KOPT-K1 (cell line): ENCODE results near the gene NKX6-2.

Source experiments
- H3K27ac ChIP-seq: fragments of 200-600 bp; sonication (generic); 2 replicates; pipeline ENCODE4 v1.5.1; 2016; ENCODE audit warnings: antibody characterized with exemption, mild to moderate bottlenecking, low read depth, low read length; ENCODE audit not compliant: poor library complexity, severe bottlenecking
- H3K36me3 ChIP-seq: fragments of 200-600 bp; sonication (generic); 2 replicates; pipeline ENCODE4 v1.5.1; 2017; ENCODE audit warnings: antibody characterized with exemption, mild to moderate bottlenecking, low read length, moderate library complexity; ENCODE audit not compliant: insufficient read depth
- H3K9me3 ChIP-seq: fragments of 200-600 bp; sonication (generic); 2 replicates; pipeline ENCODE4 v1.5.1; 2017; ENCODE audit warnings: antibody characterized with exemption, low read length, mild to moderate bottlenecking; ENCODE audit not compliant: insufficient read depth, poor library complexity, severe bottlenecking

Gene NKX6-2

DNA sequence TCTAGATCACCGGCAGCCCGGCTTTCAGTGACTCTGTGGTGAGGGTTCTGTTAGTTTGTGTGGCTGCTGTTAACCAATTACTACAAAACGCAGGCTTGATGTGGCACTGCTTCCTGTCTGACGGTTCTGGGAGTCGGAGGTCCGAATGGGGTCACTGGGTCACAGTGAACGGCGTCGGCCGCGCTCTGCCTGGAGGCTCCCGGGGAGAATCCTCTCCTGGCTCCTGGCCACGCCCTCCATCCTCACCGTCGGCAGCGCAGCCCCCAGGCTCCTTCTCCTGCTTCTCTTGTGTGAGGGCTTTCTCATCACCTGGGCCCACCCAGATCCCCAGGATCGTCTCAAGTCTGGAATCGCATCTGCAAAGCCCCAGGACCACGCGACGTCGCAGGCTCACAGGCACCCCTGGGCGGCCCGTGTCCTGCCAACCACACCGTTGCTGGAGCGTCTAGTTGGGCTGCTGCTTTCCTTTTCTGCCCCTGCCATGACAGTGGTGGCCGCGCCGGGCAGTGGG lies 31.8 kb upstream of the NKX6-2 start:
- Histone ChIP-seq H3K36me3 (no peaks in the 10 kb centered on the region), H3K27ac (no peak overlapping the region), H3K9me3 (peaks cover 10% of the 10 kb centered on the region)

DNA sequence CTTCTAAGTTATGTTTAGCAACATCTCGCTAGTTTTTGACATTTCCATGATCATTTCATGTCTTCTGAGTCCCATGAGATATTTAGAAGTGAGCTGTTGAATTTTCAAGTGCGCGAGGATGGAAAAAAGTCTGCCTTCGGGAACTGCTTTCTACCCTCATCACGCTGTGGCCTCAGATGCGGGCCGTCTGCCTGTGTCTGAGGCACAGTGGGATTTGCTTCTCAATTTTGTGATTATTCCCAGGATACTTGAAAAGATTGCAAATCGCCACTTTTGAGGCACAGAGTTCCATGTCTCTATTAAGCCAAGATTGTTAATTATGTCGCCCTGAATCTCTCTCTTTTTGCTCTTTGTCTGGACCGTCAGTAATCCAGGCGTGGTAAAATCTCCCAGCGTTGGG lies 30.8 kb upstream of the NKX6-2 start:
- H3K36me3 ChIP-seq: no peaks in the 10 kb centered on the region

DNA sequence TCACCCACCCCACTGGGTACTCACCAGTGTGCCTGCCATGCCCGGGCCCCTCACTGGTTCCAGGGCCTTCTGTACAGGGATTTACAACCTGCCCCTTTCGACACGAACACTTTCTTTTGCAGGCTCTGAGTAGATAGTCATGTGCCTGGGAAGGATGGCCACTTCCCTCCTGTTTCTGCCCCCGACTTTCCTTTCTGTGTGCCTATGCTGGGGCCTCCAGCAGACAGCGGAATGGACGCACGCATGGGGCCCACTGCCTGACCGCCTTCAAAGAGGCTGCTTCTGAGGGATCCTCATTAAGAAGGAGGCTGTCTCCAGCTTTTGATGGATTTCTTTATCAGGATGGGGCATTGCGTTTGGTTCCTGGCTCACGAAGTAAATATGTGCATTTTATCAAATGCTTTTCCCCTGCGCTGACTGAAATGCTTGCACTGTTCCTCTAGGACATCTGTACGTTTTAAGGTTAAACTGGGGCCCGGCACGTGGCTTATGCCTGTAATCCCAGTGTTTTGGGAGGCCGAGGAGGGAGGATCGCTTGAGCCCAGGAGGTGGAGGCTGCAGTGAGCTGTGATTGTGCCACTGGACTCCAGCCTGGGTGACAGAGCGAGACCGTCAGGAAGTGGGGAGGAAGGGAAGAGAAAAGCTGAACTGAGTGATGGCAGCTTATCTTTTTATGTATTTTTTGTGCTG lies 29.4 kb upstream of the NKX6-2 start:
- H3K27ac ChIP-seq: no peak overlapping the region
- H3K36me3 ChIP-seq: no peaks in the 10 kb centered on the region
- no peaks in the 10 kb centered on the region for H3K9me3 ChIP-seq

More for the DNA sequence above, 30.8 kb upstream of the NKX6-2 start:
- Histone ChIP-seq H3K27ac (no peak overlapping the region), H3K9me3 (peaks cover 3% of the 10 kb centered on the region)

DNA sequence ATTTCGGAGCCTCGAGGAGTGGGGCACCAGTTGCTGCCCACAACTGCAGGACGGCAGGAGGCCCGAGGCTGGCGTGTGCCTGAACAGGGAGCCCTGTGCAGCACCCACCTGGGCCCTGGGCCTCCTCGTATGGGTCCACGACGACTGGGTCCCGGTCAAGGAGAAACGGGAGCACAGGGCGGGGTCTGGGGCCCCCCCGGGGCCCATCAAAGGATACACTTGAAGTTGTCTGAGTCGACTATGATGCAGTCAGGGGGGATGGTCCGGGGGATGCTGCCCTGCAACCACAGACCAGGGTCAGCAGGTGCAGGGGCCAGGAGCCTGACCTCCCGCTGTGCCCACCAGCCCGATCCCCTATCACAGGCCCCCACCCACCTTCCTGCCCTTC lies 28.5 kb upstream of the NKX6-2 start:
- no peak overlapping the region for H3K27ac ChIP-seq
- H3K9me3 ChIP-seq: no peaks in the 10 kb centered on the region
- H3K36me3 ChIP-seq: no peaks in the 10 kb centered on the region

DNA sequence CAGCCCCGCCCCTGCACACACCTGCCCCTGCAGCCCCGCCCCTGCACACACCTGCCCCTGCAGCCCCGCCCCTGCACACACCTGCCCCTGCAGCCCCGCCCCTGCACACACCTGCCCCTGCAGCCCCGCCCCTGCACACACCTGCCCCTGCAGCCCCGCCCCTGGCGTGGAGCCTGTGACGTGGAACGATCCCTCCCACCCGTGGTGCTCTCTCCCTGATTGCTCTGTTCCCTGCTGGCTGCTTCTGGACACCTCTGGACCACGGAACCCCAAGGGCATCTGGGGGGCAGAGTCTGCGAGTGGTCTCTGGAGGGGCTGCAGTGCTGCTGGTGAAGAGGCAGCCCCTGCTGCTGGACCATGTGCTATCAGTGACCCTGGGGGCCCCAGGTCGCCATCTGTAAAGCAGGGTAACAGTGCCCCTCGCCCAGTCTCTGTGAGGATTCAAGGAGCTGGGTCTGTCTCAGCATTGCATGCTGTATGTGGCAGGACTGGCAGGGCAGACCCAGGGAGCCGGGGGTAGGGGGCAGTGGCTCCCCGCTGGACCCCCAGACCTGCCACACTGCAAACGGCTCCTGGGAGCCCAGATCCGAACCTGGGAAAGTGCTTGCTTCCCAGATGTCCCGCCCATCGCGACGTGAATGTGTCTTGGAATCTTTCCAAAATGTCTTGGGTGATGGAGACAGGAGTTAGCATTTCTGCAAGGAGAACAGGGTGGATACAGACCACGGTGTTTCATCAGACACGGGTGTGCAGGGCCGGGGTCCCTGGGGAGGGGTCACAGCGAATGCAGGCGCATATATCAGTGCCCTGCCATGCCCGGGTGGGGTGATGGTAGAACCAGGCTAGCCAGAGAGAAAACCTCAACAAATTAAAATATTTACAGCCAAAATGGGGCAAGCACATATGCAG lies 27.9 kb upstream of the NKX6-2 start:
- Histone ChIP-seq H3K36me3 (no peaks in the 10 kb centered on the region), H3K9me3 (no peaks in the 10 kb centered on the region), H3K27ac (no peak overlapping the region)

DNA sequence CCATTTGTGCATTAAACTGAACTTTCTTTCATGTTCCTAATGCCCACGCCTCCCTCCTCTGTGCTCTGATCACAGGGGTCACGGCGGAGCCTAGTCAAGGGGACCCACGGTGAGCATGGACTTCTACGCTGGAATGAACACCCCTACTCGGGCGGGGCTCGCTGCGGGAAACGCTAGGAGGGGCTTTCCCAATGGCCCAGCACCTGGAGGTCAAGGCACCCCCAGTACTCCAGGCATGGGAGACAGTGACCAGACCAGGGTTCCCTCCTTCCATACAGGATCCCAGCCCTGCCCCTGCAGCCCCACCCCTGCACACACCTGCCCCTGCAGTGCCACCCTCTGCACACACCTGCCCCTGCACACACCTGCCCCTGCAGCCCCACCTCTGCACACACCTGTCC lies 27.1 kb upstream of the NKX6-2 start:
- no peaks in the 10 kb centered on the region for H3K36me3 ChIP-seq
- no peak overlapping the region for H3K27ac ChIP-seq
- no peaks in the 10 kb centered on the region for H3K9me3 ChIP-seq

DNA sequence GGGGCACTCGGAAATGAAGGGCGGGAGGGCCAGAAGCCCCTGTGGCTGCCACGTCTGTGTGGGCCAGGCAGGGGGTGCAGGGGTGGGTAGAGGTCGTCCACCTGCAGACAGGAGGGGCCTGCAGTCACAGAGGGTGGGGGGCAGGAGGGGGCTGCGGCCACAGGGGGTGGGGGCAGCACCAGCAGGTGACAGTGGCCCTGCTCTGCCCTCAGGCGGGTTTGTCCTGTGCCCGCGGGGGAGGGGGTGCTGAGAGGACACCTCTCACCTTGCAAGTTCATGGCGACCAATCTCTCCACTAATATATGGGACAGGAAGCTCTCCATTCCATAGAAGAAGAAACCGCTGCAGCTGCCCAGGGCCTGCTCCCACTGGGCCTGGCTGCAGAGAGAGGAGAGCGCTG lies 26.6 kb upstream of the NKX6-2 start:
- no peaks in the 10 kb centered on the region for H3K36me3 ChIP-seq
- no peak overlapping the region for H3K27ac ChIP-seq
- H3K9me3 ChIP-seq: no peaks in the 10 kb centered on the region

DNA sequence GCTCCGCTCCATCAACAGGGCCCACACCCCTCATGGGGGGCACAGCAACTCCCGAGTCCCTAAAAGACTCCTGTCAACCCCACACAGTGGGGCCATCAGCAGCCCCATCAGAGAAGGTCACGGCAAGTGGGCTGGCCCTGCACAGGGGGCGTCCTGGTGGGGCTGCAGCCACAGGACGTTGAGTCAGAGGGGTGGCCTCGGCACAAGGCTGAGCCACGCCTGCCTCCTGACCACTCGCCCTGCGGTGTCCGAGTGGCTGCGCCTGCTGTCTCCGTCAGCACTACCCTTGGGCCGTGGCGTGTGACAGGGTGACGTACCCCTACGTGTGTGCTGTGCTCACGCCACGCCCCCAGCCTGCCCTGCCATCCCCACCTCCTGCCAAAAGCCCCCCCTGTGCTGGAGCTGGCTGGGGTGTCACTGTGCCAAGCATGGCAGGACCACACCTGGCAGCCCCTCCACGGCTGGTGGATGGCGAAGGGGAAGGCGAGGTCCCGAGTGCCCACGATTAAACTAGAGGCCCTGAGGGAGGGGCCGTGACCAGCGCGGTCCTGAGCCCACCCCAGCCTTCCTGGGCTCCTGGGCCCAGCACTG lies 26.0 kb upstream of the NKX6-2 start:
- Histone ChIP-seq H3K27ac (no peak overlapping the region), H3K36me3 (no peaks in the 10 kb centered on the region), H3K9me3 (no peaks in the 10 kb centered on the region)

DNA sequence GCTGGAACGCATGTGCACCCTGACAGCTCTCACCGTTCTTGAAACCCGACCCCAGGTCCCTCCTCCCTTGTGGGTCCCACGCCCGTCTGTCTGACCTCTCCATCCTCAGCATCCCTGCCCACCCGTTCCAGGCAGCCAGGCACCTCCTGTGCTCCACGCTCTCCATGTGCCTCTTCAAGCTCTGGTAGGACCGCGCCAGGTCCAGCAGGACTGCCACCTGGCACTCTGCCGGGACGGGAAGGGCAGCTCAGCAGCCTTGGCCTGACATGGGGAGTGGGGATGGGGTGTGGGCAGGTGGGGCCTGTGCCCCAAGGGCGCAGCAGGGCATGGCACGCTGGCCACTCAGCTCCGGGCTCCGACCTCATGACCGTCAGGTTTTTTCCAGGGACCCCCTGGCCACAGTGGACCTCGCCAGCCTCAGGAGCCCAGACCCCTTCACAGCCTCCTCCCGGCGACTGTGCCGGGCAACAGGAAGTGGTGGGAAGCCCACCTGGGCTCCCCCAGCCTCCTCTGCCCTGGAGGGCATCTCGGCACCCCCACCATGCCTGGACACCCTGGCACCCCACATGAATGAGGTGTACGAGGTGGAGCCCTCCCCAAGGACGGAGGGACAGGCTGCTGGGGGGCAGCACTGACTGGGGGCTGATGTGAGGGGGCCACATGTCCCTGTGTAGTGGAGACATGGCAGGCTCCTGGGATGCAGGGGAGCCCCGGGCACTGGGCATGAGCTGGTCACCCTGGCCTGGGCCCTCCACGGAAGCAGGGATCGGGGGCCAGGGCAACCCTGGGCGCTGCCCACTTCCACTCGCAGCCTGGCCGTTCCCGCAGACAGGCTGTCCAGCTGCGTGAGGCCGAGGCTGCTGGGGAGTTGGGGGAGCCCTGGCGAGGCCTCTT lies 25.1 kb upstream of the NKX6-2 start:
- H3K36me3 ChIP-seq: no peaks in the 10 kb centered on the region
- H3K27ac ChIP-seq: no peak overlapping the region
- no peaks in the 10 kb centered on the region for H3K9me3 ChIP-seq

DNA sequence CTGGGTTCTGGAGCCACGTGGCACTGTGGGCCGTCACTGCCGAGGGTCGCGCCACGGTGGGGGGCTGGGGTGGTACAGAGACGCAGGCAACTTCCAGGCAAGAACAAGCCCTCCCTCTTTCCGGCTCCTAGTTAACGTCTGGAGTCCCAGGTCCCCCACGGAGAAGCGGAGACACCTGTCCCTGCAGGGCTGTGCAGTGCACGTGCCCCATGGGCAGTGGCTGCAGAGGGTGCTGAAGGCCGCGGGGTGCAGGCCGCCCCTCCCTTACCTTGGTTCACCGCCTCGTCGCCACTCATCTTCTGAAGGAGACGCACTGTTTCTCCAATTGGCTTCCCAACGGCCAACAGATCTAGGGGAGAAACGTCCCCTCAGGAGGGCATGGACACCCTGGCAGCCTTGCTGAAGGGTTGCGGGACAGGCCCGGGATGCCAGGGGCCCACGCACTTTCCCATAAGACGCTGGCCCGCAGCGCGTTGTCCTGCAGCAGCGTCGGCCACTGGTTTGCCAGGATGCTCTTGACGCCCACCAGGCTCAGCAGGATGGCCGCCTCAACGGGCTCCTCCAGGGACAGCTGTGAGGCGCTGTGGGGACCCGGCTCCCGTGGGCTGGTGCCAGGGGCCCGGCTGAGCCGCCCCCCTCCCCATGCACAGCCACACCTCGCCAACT lies 24.3 kb upstream of the NKX6-2 start:
- no peak overlapping the region for H3K27ac ChIP-seq
- no peaks in the 10 kb centered on the region for H3K9me3 ChIP-seq
- no peaks in the 10 kb centered on the region for H3K36me3 ChIP-seq

DNA sequence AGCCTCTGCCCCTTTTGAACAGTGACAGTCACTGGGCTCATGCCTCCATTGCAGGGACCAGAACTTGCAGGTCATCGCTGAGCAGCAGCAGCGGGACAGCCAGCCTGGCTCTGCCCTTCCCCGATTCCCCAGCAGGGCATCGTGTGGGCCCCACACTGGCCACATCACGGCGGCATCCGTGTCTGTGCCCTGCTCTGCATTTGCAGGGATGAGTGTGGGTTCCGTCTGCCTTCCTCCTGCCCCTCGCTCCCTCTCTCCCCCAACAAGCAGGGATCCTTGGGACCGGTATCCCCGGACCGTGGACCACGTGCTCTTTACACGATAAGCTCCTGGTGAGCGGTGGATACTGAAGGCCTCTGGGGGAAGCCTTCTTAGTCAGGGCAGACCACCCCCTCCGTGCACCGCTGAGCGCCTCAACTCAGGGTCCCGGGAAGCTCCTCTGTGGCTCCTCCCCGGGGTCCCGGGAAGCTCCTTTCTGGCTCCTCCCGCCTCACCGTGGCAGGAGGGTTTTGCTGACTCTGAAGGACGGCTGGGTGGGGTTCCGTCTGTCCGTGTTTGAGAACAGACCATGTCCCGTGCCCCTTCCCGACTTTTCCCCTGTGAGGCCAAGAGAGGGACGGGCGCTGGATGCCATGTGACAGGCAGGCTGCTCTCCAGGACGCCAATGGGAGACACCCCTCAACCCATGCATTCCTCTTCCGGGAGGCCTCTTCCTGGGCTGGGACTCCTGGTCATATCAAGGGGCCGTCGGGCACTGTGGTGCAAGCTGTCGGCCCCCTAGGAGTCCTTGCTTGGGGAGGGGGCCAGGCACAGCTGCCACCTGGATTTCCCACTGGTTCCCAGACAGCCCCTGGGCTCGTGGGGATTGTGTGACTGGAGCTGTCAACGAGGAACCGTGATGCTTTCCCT lies 23.5 kb upstream of the NKX6-2 start:
- H3K36me3 ChIP-seq: no peaks in the 10 kb centered on the region
- no peak overlapping the region for H3K27ac ChIP-seq
- no peaks in the 10 kb centered on the region for H3K9me3 ChIP-seq

DNA sequence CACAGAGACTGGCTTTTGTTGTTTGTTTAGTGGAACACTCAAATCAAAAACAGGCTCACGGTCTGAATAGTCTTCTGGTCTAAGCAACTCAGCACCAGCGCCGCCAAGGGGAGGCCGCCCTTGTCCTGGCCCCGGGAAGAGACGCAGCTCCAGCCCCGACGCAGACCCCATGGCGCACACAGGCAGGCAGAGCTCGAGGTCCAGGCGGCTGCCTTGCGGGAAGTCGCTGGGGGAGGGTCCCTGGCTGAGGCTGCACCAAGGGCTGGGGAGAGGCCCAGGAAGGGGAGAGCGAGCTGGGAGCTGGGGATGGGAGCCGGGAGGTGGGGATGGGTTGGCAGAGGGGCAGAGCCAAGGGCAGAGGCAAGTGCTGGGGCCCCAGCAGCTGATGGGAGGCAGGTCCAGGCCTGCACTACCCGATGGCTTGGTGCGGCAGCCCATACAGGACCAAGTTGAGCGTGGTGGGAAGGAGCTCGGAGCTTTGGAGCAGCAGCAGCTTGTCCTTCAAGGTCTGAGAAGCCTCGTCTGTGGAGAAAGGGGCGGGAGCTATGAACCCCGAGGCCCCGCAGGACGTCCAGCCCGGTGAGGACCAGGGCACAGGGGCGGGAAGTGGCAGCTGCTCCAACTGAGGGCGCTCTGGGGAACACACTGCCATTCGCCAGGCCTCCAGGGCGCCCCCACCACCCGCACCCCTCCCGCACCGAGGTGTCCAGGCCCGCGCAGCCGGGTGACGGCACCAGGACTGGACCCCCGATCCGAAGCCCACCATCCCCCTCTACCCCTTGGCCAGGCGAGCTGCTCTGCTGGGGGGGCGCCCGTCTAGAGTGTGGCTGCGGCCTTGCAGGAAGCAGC lies 22.7 kb upstream of the NKX6-2 start:
- Histone ChIP-seq H3K9me3 (no peaks in the 10 kb centered on the region), H3K27ac (no peak overlapping the region), H3K36me3 (no peaks in the 10 kb centered on the region)

DNA sequence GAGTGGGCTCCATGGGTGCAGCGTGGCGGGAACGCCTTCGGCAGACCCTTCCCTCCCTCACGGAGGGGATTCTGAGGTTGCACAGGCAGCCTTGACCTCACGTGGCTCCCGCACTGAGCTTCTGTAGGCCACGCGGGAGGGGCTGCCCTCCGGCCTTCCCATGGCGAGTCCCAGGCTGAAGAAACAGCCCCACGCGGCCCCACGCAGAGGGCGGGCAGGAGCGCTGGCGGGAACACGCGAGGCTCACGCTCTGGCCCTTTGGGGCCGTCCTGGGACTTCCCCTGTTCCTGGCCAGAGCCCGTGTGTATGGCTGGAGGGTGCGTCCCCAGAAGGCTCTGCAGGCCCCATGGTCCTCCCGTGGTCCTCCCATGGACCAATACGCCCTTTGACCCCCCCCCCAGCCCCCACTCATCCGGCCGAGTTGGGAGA lies 21.7 kb upstream of the NKX6-2 start:
- no peaks in the 10 kb centered on the region for H3K36me3 ChIP-seq
- no peak overlapping the region for H3K27ac ChIP-seq
- no peaks in the 10 kb centered on the region for H3K9me3 ChIP-seq
